NB4 (cell line): ENCODE data around the gene DSCAML1.

Experiments
- DNase-seq: peaks from one replicate; pipeline ENCODE4 v3.0.0; 2010; ENCODE audit warnings: low read depth
- H3K4me3 ChIP-seq: one replicate; pipeline ENCODE4 v1.5.1; 2011; ENCODE audit warnings: mild to moderate bottlenecking, low read depth, low read length, moderate library complexity
- CTCF ChIP-seq: IDR thresholded peaks from one replicate; pipeline ENCODE4 v1.5.1; 2012; ENCODE audit warnings: low read depth, low read length
- MAX ChIP-seq: IDR thresholded peaks from 2 replicates; pipeline ENCODE4 v1.6.1; 2011; ENCODE audit warnings: low read depth, low read length
- MYC ChIP-seq: IDR thresholded peaks from 2 replicates; pipeline ENCODE4 v1.6.1; 2011; ENCODE audit warnings: low read depth, low read length
- POLR2A ChIP-seq: IDR thresholded peaks from 2 replicates; pipeline ENCODE4 v1.6.1; 2011; ENCODE audit warnings: mild to moderate bottlenecking; ENCODE audit not compliant: insufficient read length; ENCODE audit errors: extremely low read depth

DSCAML1 gene

DNA sequence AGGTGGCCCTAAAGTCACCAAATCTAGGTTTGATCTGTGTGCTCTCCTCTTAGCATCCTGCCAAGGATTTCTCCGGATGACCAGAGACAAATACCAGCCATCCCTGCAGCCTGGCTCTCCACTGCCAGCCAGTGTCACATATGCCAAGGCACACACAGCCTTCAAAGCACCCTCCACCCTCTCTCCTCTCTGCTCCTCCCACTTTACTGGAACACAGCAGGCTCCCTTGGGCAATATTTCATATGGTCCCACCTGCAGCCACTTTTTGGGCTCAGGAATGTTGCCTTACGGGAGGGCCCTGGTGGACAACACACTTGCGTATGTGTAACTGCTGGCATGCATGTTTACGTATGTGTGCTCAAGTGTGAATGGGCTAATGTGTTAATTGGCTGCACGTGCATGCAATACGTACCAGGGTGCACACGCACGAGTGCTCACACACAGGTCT is 285.5 kb downstream of the DSCAML1 start:
- no peak overlapping the region for H3K4me3 ChIP-seq

GRCh38 chr11:117510646-117511045 is 286.4 kb downstream of the DSCAML1 start:
- TF ChIP-seq CTCF (no peak), MAX (no peak), MYC (no peak), POLR2A (no peak)
- no peak overlapping the region for H3K4me3 ChIP-seq
- peak; percentile 77 for DNase-seq

More for the DNA sequence above, 285.5 kb downstream of the DSCAML1 start:
- TF ChIP-seq MAX (no peak), POLR2A (no peak), CTCF (no peak), MYC (no peak)
- no peak for DNase-seq

GRCh38 chr11:117509543-117509942 is 287.5 kb downstream of the DSCAML1 start:
- no peak overlapping the region for H3K4me3 ChIP-seq
- no peak for DNase-seq
- TF ChIP-seq MYC (no peak), CTCF (no peak), MAX (no peak), POLR2A (no peak)

DNA sequence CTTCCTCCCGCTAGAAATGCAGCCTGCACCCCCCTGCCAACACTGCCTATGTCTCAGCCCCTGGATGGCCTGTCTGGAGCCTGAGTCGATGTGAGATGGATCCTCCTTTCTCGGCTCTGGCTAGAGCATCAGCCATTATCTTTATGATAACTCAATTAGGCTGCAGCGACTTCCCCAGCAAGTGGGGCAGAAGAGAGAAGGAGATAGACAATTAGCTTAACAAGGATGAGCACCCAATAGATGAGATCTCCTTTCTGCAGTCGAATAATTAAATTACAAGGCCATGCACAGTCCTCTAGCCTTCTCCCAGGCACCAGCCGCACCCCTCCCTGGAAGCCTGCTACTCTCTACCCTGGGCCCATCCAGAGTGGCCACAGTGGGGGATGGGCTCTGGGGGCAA is 290.0 kb downstream of the DSCAML1 start:
- no peak overlapping the region for H3K4me3 ChIP-seq
- no peak for DNase-seq
- TF ChIP-seq POLR2A (no peak), MYC (no peak), CTCF (no peak), MAX (no peak)

DNA sequence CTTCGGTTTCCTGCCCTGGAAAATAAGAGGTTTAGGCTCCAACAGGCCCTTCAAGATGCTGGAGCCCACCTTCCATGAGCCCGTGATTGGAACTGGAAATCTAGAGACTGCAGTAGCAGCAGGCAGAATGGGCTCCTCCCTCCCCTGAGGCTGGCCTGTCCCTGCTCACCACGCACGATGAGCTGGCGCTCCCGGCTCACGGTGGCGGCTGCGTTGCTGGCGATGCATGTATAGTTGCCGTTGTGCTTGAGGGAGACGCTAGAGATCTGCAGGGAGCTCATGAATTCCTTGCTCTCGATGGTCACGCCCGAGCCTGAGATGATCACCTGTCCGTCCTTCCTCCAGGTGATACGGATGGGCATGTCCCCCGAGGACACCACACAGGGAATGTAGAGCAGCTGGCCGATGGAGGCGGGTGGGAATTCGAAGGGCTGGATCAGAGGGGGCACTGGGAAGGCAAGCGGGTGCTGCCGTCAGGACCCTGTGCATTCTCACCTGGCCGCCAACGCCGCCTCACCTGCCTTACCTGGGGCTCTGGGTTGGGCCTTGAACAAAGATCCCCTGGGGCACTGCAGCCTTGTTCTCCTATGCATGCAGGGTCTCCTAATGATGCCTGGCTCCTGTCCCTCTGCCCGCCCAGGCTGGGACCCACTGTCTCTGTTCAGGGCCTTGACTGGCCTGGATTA is 291.6 kb downstream of the DSCAML1 start:
- TF ChIP-seq MYC, result no peak
- TF ChIP-seq CTCF, result no peak
- TF ChIP-seq POLR2A, result no peak
- no peak for TF ChIP-seq MAX

More for the DNA sequence above, 291.6 kb downstream of the DSCAML1 start:
- DNase-seq, result no peak
- H3K4me3 ChIP-seq, result no peak overlapping the region
